ENCODE data around the gene VAMP4.

DNA sequence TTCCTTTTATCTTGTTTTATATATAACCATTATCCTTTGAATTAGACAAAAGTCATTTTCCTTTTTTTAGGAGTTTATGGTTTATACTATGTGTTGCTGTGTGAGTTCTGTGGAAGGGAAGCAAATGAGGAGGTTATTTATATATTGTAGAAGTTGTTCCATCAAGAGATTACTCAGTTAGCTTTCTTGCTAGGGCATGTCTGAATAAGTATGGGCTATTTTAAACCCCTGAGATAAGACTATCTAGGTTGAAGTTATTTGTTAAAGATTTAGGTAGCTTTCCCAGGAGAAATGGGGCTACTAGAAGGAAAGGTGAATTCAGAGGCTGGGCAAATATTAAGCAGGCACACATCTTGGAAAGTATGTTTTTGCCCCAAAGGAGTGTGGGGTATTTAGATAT is 16.1 kb upstream of the VAMP4 start:
- TF ChIP-seq YY1 (IDR thresholded peaks at IDR 0.05; ENCODE audit: insufficient read depth, insufficient read length) (no peak), ZNF274 (IDR thresholded peaks at IDR 0.05; ENCODE audit: low read depth, low read length) (no peak), SUZ12 (IDR thresholded peaks at IDR 0.05; ENCODE audit: extremely low read depth, insufficient read depth, insufficient read length) (no peak)
